Naive B cell (primary cell): ENCODE results near the gene CRACDL. TPM values are rescaled to one million over a fixed set of nuclear protein-coding genes. Genes with fewer than 3 reads are reported as not detected.

Experiments
- ATAC-seq, 2 donors: fragments of 150-1000 bp; cut with Tn5 transposase; 2 replicates each; pipeline ENCODE4 v1.10.0; 2021; ENCODE audit warnings: low read depth in 2 of 2, mild to moderate bottlenecking in 2 of 2, moderate library complexity in 2 of 2
- DNase-seq: peaks from one replicate; pipeline ENCODE4 v3.0.0; 2022
- H3K27ac Mint-ChIP-seq, 6 donors: one replicate each; pipeline ENCODE4 v1.8.0; 2020 to 2022; ENCODE audit warnings: mild to moderate bottlenecking in 6 of 6, mixed read lengths in 6 of 6, moderate library complexity in 5 of 6, inconsistent platforms in 2 of 6
- H3K27me3 Mint-ChIP-seq, 3 donors: one replicate each; pipeline ENCODE4 v1.8.0; 2021 to 2022; ENCODE audit warnings: mixed read lengths in 3 of 3, mild to moderate bottlenecking in 1 of 3
- H3K36me3 Mint-ChIP-seq, 2 donors: one replicate each; pipeline ENCODE4 v1.8.0; 2020 to 2022; ENCODE audit warnings: mixed read lengths in 2 of 2, inconsistent platforms in 1 of 2, mild to moderate bottlenecking in 1 of 2
- H3K4me1 Mint-ChIP-seq, 3 donors: one replicate each; pipeline ENCODE4 v1.8.0; 2020 to 2022; ENCODE audit warnings: mixed read lengths in 3 of 3, inconsistent platforms in 1 of 3, mild to moderate bottlenecking in 1 of 3, moderate library complexity in 1 of 3
- H3K4me3 Mint-ChIP-seq, 8 donors: one replicate each; pipeline ENCODE4 v1.8.0; 2020 to 2022; ENCODE audit warnings: mild to moderate bottlenecking in 8 of 8, mixed read lengths in 8 of 8, moderate library complexity in 8 of 8, inconsistent platforms in 2 of 8
- H3K9me3 Mint-ChIP-seq, 7 donors: one replicate each; pipeline ENCODE4 v1.8.0; 2020 to 2022; ENCODE audit warnings: mixed read lengths in 7 of 7, mild to moderate bottlenecking in 5 of 7, inconsistent platforms in 2 of 7, moderate library complexity in 1 of 7
- polyA plus RNA-seq, 6 donors: library from polyadenylated mRNA; unstranded; fragments of 300-500 nt; fragmentation: Illumina TruSeq; gene quantifications; one replicate each; pipeline ENCODE4 v1.2.3, GENCODE V29; 2021; ENCODE audit warnings: low read depth in 6 of 6

The CRACDL gene
- polyA plus RNA-seq, 6 donors from 2014 or later, result not detected

DNA sequence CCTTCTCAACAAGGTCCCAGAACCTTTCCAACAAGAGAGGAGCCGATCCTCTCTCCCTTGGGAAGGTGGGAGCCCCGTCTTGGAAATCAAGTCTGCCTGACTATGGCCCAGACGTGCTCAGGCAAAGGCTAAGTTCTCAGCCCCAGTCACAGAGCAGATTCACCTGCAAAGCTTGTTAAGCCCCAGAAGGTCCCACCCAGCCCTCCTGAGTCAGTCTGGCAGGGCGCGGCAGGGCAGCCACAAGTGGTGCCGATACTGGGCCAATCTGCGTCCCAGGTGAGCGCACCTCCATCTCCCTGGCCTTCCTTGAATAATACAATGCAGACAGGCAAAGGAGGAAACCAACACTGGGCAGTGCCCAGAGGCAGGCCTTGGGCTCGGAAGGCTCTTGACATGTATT is 15.0 kb downstream of the CRACDL start:
- no peaks in the 10 kb centered on the region for H3K36me3 Mint-ChIP-seq
- H3K27me3 Mint-ChIP-seq, result peaks cover 18 to 62% (median 61%) of the 10 kb centered on the region in 3 donors
- no peak for DNase-seq
- H3K4me1 Mint-ChIP-seq, result no peaks in the 10 kb centered on the region
- no peak overlapping the region for H3K27ac Mint-ChIP-seq
- H3K4me3 Mint-ChIP-seq, result peak overlapping the region in 1 of 8 donors; percentile 10
- no peak for ATAC-seq
- peaks cover 0 to 13% (median 3%) of the 10 kb centered on the region in 7 donors for H3K9me3 Mint-ChIP-seq

GRCh38 chr2:98917031-98917471 is 19.0 kb downstream of the CRACDL start:
- Mint-ChIP-seq H3K36me3 (no peaks in the 10 kb centered on the region), H3K4me1 (no peaks in the 10 kb centered on the region), H3K27me3 (peaks cover 9 to 78% (median 58%) of the 10 kb centered on the region in 3 donors), H3K4me3 (no peak overlapping the region), H3K9me3 (peaks cover 0 to 7% (median 0%) of the 10 kb centered on the region in 7 donors), H3K27ac (no peak overlapping the region)
- no peak for ATAC-seq
- no peak for DNase-seq

DNA sequence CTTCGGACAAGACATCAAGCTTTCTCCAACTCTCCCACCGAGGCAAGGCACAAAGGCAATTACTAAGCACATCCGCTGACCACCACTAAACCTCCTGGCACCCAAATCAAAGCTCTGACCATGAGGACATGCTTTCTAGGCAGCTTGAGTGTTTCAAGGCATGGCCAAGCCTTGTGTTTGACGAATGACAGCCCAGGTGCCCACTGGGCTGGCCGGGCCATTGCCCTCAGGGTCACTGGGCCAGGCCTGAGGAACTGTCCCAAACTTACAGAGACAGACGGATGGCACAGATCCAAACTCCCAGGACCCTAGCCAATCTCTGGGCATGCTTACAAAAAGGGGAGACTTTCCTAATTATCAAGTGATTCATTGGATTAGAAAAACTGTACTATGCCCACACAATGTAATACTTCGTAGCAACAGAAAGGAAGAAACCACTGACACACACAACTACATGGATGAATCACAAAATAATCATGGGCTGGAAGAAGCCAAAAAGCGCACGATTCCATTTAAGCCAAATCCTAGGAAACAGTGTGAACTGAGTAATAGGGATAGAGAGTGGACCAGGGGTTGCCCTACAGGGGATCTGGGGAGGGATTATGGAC is 20.2 kb downstream of the CRACDL start:
- H3K4me1 Mint-ChIP-seq, result no peaks in the 10 kb centered on the region

DNA sequence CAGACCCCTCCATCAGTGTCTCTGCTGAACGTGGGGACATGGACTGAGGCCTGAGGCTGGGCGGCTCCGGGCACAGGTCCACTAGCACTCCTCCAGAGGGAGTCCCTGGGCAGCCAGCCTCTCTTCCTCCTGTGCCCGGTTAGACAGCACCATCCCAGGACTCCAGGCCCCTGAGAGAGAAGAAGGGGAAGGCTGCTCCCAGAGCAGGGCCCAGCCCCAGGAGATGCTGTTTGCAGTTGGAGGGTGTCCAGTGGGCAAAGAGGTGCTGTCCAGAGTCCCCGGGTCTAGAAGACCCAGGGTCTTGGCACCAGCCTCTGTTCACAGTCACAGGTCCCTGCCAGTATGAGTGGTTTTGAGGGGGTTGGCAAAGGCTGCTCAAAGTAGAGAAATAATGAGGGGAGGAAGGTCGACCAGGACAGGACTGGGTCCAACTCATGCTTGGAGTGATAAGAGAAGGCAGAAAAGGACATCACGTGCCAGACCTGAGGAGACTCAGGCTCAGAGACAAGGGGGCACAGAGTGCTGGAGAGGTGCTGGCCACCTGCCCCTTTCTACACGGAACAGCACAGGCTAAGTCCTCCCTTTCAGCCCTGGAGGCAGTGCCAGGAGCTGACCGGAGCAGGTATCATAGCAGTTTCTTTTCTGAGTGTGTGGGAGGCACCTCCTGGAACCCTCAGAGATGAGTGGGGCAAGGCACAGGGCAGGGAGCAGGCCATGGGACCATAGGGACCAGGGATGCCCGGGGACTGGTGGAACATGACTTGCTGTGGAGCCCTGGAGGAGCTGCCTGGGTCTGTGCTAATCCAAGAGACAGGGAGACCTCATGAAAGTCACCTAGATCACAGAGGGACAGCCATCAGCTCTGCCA is 21.1 kb downstream of the CRACDL start:
- Mint-ChIP-seq H3K27ac (peak overlapping the region in 1 of 6 donors; percentile 19), H3K36me3 (no peaks in the 10 kb centered on the region), H3K4me1 (peaks cover 0 to 2% (median under 1%) of the 10 kb centered on the region in 3 donors), H3K27me3 (peaks cover 6 to 65% (median 40%) of the 10 kb centered on the region in 3 donors), H3K9me3 (peaks cover 0 to 7% (median 0%) of the 10 kb centered on the region in 7 donors), H3K4me3 (no peak overlapping the region)
- ATAC-seq (no peak), DNase-seq (no peak)

More for the DNA sequence above, 20.2 kb downstream of the CRACDL start:
- Mint-ChIP-seq H3K36me3 (no peaks in the 10 kb centered on the region), H3K4me3 (no peak overlapping the region), H3K27ac (peak overlapping the region in 1 of 6 donors; percentile 51), H3K27me3 (peaks cover 14 to 74% (median 49%) of the 10 kb centered on the region in 3 donors), H3K9me3 (peaks cover 0 to 7% (median 0%) of the 10 kb centered on the region in 7 donors)
- no peak for ATAC-seq
- no peak for DNase-seq

DNA sequence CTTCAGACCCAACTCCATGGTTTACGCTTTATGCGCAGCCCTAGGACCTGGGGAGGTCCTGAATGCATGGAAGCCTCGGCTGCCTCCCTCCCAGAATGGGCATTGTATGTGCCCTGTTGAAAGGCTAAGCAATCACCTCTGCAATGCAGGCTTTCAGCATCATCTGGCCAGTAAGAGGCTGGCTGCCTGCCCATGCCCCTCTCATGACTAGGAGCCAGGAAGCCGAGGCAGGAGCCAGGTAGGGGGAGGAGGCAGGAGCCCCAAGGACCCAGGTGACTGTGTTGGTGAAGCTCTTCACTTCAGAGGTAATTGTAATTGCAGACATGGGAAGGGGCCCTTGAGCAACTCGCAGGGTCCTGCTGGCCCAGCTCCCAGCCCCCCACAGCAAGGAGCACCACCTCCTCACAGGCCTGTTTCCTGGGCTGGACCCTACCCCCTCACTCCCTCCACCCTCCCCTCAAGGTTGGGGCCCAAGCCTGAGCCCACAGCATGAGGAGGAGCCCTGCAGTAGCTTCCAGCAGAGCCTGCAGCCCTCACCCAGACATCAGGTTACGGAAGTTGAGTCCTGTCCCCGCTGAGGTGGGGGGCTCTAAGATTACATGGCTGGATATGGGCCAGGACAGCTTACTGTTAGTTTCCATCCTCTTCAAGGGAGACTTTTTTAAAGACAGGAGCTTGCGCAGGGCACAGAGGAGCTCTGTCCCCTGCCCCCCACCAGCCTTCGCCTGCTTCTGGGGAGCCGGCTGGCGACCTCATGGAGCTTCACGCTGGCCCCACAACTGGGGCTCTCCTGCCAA is 21.9 kb downstream of the CRACDL start:
- H3K4me1 Mint-ChIP-seq, result peaks cover 8 to 10% (median 9%) of the 10 kb centered on the region in 3 donors
- no peaks in the 10 kb centered on the region for H3K36me3 Mint-ChIP-seq
- no peak overlapping the region for H3K4me3 Mint-ChIP-seq
- H3K27me3 Mint-ChIP-seq, result peaks cover 11 to 63% (median 46%) of the 10 kb centered on the region in 3 donors
- H3K9me3 Mint-ChIP-seq, result peaks cover 0 to 7% (median 0%) of the 10 kb centered on the region in 7 donors
- ATAC-seq, result no peak
- H3K27ac Mint-ChIP-seq, result no peak overlapping the region
- DNase-seq, result no peak

DNA sequence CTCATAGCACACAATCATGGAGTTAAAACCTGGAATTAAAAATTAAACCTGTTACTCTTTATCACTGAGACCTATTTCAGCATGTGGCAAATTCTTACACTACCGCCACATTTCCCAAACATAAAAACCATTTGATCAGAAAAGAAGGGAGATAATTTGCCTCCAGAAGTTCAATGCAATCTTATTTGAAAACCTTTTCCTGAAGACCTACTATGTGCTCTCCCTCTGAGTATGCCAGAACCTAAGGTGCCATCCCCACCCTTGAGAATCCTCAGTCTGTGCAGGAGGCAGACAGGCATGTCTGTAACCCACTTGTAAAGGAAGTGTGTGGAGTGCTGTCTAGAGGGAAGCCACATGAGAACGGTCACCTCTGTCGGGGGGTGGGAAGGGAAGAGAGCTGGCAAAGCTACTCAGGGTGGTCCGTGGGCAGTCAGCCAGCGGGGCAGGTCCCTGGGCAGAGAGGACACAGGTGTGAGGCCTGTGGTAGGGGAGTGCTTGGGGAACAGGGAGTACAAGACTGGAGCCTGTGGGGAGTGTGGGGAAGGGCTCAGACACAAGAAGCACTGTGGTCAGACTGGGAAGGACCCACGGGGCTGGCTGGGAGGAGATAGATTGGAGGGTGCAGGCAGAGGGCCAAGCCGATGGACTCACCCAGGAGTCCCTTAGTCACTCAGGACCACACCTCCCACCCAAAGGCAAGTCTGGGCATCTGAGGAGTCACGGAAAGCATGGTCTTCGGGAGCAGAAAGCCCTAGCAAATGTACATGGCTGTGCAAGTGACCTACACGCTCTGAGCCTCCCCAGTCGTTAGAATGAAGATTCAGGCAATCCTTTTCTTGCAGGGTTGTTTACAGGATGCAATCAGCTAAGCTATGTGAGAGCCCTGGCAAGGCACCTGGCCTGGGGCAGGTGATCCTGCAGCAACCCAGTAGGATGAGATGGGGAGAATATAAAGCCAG is 22.8 kb downstream of the CRACDL start:
- DNase-seq (no peak), ATAC-seq (no peak)
- H3K27me3 Mint-ChIP-seq, result peaks cover 14 to 62% (median 41%) of the 10 kb centered on the region in 3 donors
- no peak overlapping the region for H3K4me3 Mint-ChIP-seq
- peaks cover 0 to under 1% (median 0%) of the 10 kb centered on the region in 7 donors for H3K9me3 Mint-ChIP-seq
- H3K36me3 Mint-ChIP-seq, result no peaks in the 10 kb centered on the region
- no peak overlapping the region for H3K27ac Mint-ChIP-seq
- peaks cover 12 to 15% (median 14%) of the 10 kb centered on the region in 3 donors for H3K4me1 Mint-ChIP-seq

DNA sequence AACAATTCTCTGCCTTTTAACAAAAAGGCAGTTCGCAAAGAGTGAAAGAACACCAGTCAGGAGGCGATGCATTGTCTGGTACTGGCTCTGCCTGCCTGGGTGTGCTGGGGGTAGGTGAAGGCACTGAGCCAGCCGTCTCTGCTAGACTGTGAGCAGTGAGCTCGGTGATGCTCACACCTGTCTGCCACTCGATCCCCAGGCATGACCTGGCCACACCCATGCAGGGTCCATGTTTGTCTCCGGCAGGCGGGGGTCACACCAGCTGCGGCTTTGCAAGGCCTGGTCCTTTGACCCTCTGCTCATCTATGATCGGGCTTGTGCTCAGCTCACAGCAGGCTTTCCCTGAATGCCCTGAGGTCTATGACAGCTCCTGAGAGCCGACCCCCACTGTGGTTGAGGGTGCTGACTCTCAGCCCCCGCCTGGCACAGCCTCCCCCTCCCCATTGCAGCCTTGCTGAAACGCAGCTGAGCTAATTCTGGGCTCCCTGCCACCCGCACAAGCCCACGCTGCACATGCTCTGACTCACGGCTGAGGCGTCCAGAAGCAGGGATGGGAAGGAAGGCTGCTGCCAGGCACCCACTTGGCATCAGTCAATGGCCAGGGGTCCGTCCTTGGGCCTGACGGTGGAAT is 23.7 kb downstream of the CRACDL start:
- ATAC-seq, result no peak
- H3K36me3 Mint-ChIP-seq, result no peaks in the 10 kb centered on the region
- peaks cover 22 to 65% (median 32%) of the 10 kb centered on the region in 3 donors for H3K27me3 Mint-ChIP-seq
- H3K27ac Mint-ChIP-seq, result no peak overlapping the region
- no peaks in the 10 kb centered on the region for H3K9me3 Mint-ChIP-seq
- DNase-seq, result no peak
- H3K4me1 Mint-ChIP-seq, result peaks cover 14 to 15% (median 15%) of the 10 kb centered on the region in 3 donors
- H3K4me3 Mint-ChIP-seq, result no peak overlapping the region

GRCh38 chr2:98911376-98912154 is 24.5 kb downstream of the CRACDL start:
- Mint-ChIP-seq H3K36me3 (no peaks in the 10 kb centered on the region), H3K27me3 (peaks cover 22 to 61% (median 35%) of the 10 kb centered on the region in 3 donors), H3K4me1 (peaks cover 14 to 15% (median 15%) of the 10 kb centered on the region in 3 donors), H3K4me3 (peak overlapping the region in 1 of 8 donors; percentile 18), H3K9me3 (no peaks in the 10 kb centered on the region), H3K27ac (no peak overlapping the region)
- ATAC-seq (no peak), DNase-seq (no peak)

GRCh38 chr2:98911126-98911375 is 25.0 kb downstream of the CRACDL start:
- DNase-seq (no peak), ATAC-seq (no peak)
- Mint-ChIP-seq H3K9me3 (no peaks in the 10 kb centered on the region), H3K27me3 (peaks cover 22 to 58% (median 37%) of the 10 kb centered on the region in 3 donors), H3K4me1 (peaks cover 14 to 15% (median 15%) of the 10 kb centered on the region in 3 donors), H3K27ac (no peak overlapping the region), H3K36me3 (no peaks in the 10 kb centered on the region), H3K4me3 (no peak overlapping the region)

DNA sequence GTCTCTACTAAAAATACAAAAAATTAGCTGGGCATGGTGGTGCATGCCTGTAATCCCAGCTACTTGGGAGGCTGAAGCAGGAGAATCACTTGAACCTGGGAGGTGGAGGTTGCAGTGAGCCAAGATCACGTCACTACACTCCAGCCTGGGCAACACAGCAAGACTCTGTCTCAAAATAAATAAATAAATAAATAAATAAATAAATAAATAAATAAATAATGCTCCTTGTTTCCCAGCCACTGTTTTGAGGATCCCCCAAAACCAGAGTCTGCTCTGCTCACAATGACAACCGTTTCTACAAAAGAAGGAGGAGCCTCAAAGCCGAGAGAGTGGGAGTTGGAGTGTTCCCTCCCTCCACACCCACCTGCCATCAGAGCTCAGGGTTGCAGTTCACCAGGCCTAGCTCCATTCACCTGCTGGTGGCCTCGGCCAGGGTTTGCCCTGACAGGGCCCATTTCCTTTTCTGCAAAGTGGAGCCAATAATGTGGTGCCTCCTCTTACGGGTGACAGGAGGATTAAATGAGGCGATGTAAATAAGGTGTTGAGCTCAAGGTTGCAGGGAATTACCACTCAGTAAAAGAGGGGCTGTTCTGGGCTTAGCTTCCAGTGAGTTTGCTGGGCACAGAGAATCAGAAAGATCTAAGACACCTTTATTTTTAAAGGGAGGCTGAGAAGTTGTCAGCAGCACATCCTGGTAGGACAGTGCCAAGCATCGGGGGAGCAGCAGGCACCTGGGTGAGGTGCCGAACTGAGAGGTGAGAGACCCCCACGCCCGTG is 25.5 kb downstream of the CRACDL start:
- Mint-ChIP-seq H3K4me1 (peaks cover 14 to 15% (median 15%) of the 10 kb centered on the region in 3 donors), H3K36me3 (no peaks in the 10 kb centered on the region), H3K27me3 (peaks cover 22 to 54% (median 37%) of the 10 kb centered on the region in 3 donors), H3K4me3 (peak overlapping the region in 1 of 8 donors; percentile 76), H3K9me3 (no peaks in the 10 kb centered on the region), H3K27ac (peak overlapping the region in 1 of 6 donors; percentile 15)
- ATAC-seq (no peak), DNase-seq (no peak)
